Endothelial cell of umbilical vein (primary cell): ENCODE results near the gene AKNAD1.

ENCODE experiments used
- CTCF ChIP-seq, 2 donors: IDR thresholded peaks; 1 replicate in 1 of 2; 2 replicates in 1 of 2; pipeline ENCODE4 v1.5.1; 2011; ENCODE audit warnings: low read length in 2 of 2, mild to moderate bottlenecking in 2 of 2, moderate library complexity in 2 of 2, control low read depth in 1 of 2, inconsistent platforms in 1 of 2, low read depth in 1 of 2; ENCODE audit not compliant: insufficient read depth in 1 of 2; ENCODE audit errors: extremely low read depth in 1 of 2
- EZH2 ChIP-seq: IDR thresholded peaks from 2 replicates; pipeline ENCODE4 v1.6.1; 2012; ENCODE audit warnings: borderline replicate concordance, low read depth, mild to moderate bottlenecking, moderate library complexity, low read length, inconsistent platforms; ENCODE audit not compliant: severe bottlenecking
- FOS ChIP-seq: IDR thresholded peaks from 2 replicates; pipeline ENCODE4 v1.6.1; 2011; ENCODE audit warnings: mild to moderate bottlenecking, low read length, moderate library complexity, borderline replicate concordance; ENCODE audit not compliant: insufficient read depth
- GATA2 ChIP-seq: IDR thresholded peaks from 2 replicates; pipeline ENCODE4 v1.7.0; 2011; ENCODE audit warnings: low read depth, mild to moderate bottlenecking, moderate library complexity, mixed read lengths, low read length; ENCODE audit not compliant: insufficient read length, insufficient read depth
- JUN ChIP-seq: IDR thresholded peaks from 2 replicates; pipeline ENCODE4 v1.6.1; 2011; ENCODE audit warnings: borderline replicate concordance, low read depth; ENCODE audit not compliant: insufficient read length, insufficient read depth
- MAX ChIP-seq: IDR thresholded peaks from 2 replicates; pipeline ENCODE4 v1.6.1; 2011; ENCODE audit not compliant: insufficient read depth, insufficient read length
- MYC ChIP-seq: IDR thresholded peaks from one replicate; pipeline ENCODE4 v1.6.1; 2011; ENCODE audit warnings: mild to moderate bottlenecking, low read depth, low read length
- POLR2A ChIP-seq: IDR thresholded peaks from 2 replicates; pipeline ENCODE4 v1.6.1; 2012; ENCODE audit warnings: low read depth, mild to moderate bottlenecking, control low read depth, low read length
- POLR2AphosphoS5 ChIP-seq: IDR thresholded peaks from 2 replicates; pipeline ENCODE4 v1.6.1; 2012; ENCODE audit warnings: low read depth, mild to moderate bottlenecking, control low read depth, low read length, moderate library complexity; ENCODE audit not compliant: insufficient read depth

- no peak for TF ChIP-seq CTCF (IDR thresholded peaks at IDR 0.05; ENCODE audit: extremely low read depth in 1 of 2, insufficient read depth in 1 of 2, low read depth in 1 of 2, low read length in 2 of 2)
- TF ChIP-seq MAX: no peak
- no peak for TF ChIP-seq EZH2
- no peak for TF ChIP-seq POLR2A
- no peak for TF ChIP-seq MYC
- TF ChIP-seq POLR2AphosphoS5: no peak
- no peak for TF ChIP-seq JUN
- no peak for TF ChIP-seq GATA2
- no peak for TF ChIP-seq FOS
These were observed 24.0 kb downstream of the AKNAD1 start for GRCh38 chr1:108832929-108833328.
